IPS-15b (cell line): Measurements from ENCODE around the gene YWHAQ.
A peak's percentile ranks its signal among the peaks of the same experiment; 100 is the strongest.

Experiments used
- H3K27me3 ChIP-seq: one replicate; pipeline ENCODE4 v1.6.1; 2013; ENCODE audit warnings: low read length; ENCODE audit not compliant: control insufficient read depth, insufficient read depth
- H3K36me3 ChIP-seq: one replicate; pipeline ENCODE4 v1.6.1; 2013; ENCODE audit warnings: low read length; ENCODE audit not compliant: control insufficient read depth, insufficient read depth
- H3K4me1 ChIP-seq: one replicate; pipeline ENCODE4 v1.6.1; 2013; ENCODE audit warnings: mild to moderate bottlenecking, low read length; ENCODE audit not compliant: control insufficient read depth, insufficient read depth
- H3K4me3 ChIP-seq: one replicate; pipeline ENCODE4 v1.5.1; 2013; ENCODE audit warnings: low read depth, low read length
- H3K9ac ChIP-seq: one replicate; pipeline ENCODE4 v1.6.1; 2013; ENCODE audit warnings: low read depth, mild to moderate bottlenecking, low read length
- H3K9me3 ChIP-seq: one replicate; pipeline ENCODE4 v1.6.1; 2013; ENCODE audit warnings: mild to moderate bottlenecking, low read length; ENCODE audit not compliant: control insufficient read depth, insufficient read depth

The YWHAQ gene

GRCh38 chr2:9578467-9579235 is 52.1 kb downstream of the YWHAQ start:
- Histone ChIP-seq H3K27me3 (no peaks in the 10 kb centered on the region), H3K4me3 (no peak overlapping the region), H3K9me3 (no peaks in the 10 kb centered on the region), H3K36me3 (peaks cover 4% of the 10 kb centered on the region), H3K4me1 (no peaks in the 10 kb centered on the region), H3K9ac (no peak overlapping the region)

- Histone ChIP-seq H3K27me3 (no peaks in the 10 kb centered on the region), H3K36me3 (no peaks in the 10 kb centered on the region), H3K9ac (no peak overlapping the region), H3K4me3 (no peak overlapping the region), H3K9me3 (no peaks in the 10 kb centered on the region), H3K4me1 (no peaks in the 10 kb centered on the region)
Measured at GRCh38 chr2:9574331-9574730, 56.5 kb downstream of the YWHAQ start.

DNA sequence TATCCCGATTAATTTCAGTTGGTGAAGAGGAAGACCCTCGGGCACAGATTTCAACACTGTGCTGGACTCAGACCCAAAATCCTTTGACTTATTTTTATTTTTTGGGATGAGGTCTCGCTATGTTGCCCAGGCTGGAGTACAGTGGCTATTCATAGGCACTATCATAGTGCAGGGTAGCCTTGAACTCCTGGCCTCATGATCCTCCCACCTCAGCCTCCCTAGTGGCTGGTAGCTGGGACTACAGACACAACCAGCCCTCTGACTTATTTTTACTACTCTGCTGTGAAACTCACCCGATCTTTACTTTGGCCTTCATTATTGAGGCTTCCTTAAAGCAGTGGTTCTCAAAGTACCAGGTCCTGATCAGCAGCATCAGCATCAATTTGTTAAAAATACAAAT is 57.0 kb downstream of the YWHAQ start:
- no peaks in the 10 kb centered on the region for H3K27me3 ChIP-seq
- no peak overlapping the region for H3K4me3 ChIP-seq
- H3K9ac ChIP-seq, result no peak overlapping the region
- no peaks in the 10 kb centered on the region for H3K4me1 ChIP-seq
- H3K9me3 ChIP-seq, result no peaks in the 10 kb centered on the region
- no peaks in the 10 kb centered on the region for H3K36me3 ChIP-seq

DNA sequence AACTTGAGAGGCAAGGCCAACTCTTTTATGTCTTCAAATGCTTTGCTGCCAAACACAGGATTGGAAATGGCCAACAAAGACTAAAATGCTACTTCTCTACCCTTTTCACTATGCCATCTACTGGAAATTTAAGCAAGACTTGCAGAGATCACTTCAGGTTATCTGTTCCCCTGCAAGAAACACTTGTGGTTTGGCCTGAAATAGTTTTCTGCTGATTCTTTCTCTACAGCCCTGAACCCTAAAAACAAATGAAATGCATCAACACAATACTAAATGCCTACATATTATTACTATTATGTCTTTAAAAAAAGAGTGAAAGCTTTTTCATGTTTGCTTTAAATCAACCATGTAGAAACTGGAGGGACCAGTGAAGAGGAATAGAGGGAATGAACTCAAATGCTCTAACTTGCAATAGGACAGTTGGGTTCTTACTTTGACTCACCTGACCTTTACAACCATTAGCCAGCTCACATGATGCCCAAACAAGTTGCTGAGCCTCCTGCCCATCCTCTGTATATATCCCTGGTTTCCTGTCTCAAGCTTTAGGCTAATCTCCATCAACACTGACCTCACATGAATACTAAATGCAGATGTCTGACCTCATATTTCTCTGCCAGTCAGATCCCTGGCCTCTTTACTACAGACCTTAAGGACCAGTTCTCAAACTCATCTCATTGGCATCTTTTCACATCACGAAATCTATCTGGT is 57.6 kb downstream of the YWHAQ start:
- Histone ChIP-seq H3K4me3 (no peak overlapping the region), H3K4me1 (no peaks in the 10 kb centered on the region), H3K27me3 (no peaks in the 10 kb centered on the region), H3K36me3 (no peaks in the 10 kb centered on the region), H3K9me3 (no peaks in the 10 kb centered on the region), H3K9ac (no peak overlapping the region)

DNA sequence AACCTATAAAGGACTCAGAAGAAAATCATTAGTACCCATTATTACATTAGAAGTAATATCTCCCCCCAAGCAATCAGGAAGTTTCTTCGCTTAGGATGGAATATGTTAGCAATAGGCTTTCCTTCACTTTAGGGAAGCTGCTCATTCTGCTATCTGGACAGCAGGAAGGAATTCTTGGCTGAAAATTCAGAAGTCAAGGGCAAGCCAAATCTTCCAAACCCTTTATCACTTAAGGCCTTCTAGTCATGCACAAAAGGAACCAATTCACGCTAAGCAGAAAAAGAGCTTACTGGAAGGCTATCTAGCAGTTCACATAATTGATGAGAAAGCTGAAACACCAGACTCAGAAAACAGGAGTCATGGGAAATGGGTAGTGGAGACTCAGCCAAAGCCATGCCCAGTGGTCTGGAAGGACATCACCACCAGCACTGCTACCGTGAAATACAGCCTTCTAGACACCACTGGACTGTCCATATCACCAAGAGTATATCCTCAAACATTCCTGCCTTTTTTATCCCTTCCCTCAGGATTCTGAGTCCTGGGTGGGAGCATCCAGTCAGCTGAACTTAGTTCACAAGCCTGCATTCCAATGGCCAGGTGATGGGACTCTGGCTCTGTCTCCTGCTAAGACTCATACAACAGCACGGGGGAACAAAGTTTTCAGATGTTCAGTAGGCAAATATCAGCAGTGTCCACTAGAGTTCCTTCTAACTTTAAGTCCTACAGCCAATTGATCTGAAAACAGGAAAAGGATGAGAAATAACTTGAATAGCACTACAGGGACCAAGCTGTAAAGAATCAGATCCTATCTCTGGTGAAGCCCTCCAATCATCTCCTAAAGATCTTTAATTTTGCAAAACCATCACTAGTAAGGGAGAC is 60.4 kb downstream of the YWHAQ start:
- H3K27me3 ChIP-seq, result no peaks in the 10 kb centered on the region
- no peak overlapping the region for H3K4me3 ChIP-seq
- H3K36me3 ChIP-seq, result no peaks in the 10 kb centered on the region
- H3K9me3 ChIP-seq, result no peaks in the 10 kb centered on the region
- H3K9ac ChIP-seq, result no peak overlapping the region
- no peaks in the 10 kb centered on the region for H3K4me1 ChIP-seq

- H3K36me3 ChIP-seq, result no peaks in the 10 kb centered on the region
- H3K9ac ChIP-seq, result no peak overlapping the region
- no peak overlapping the region for H3K4me3 ChIP-seq
- no peaks in the 10 kb centered on the region for H3K27me3 ChIP-seq
- no peaks in the 10 kb centered on the region for H3K9me3 ChIP-seq
- no peaks in the 10 kb centered on the region for H3K4me1 ChIP-seq
Measured at GRCh38 chr2:9565436-9566153, 65.2 kb downstream of the YWHAQ start.

DNA sequence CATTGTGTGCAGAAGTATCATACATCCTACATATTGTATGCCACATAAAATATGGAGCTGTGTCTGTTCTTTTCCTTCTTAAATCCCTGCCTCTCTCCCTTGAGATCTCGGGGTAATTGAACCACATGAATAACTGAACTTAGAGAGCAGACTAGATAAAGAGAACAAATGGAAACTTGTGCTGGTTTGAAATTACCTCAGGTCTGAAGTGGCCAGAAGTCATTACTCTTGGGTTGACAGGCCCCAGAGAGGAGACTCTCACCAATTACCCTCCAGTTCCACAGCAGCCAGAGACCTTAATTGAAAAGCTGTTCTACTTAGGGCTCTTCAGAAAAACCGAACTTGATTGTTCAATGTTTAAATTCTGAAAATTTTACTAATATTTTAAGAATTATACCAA is 70.2 kb downstream of the YWHAQ start:
- no peak overlapping the region for H3K4me3 ChIP-seq
- H3K9ac ChIP-seq, result no peak overlapping the region
- H3K4me1 ChIP-seq, result peaks cover 3% of the 10 kb centered on the region
- H3K27me3 ChIP-seq, result no peaks in the 10 kb centered on the region
- H3K36me3 ChIP-seq, result no peaks in the 10 kb centered on the region
- H3K9me3 ChIP-seq, result no peaks in the 10 kb centered on the region

GRCh38 chr2:9558948-9559381 is 71.8 kb downstream of the YWHAQ start:
- H3K9me3 ChIP-seq, result no peaks in the 10 kb centered on the region
- no peaks in the 10 kb centered on the region for H3K36me3 ChIP-seq
- H3K9ac ChIP-seq, result no peak overlapping the region
- peaks cover 3% of the 10 kb centered on the region for H3K4me1 ChIP-seq
- H3K27me3 ChIP-seq, result no peaks in the 10 kb centered on the region
- H3K4me3 ChIP-seq, result no peak overlapping the region

DNA sequence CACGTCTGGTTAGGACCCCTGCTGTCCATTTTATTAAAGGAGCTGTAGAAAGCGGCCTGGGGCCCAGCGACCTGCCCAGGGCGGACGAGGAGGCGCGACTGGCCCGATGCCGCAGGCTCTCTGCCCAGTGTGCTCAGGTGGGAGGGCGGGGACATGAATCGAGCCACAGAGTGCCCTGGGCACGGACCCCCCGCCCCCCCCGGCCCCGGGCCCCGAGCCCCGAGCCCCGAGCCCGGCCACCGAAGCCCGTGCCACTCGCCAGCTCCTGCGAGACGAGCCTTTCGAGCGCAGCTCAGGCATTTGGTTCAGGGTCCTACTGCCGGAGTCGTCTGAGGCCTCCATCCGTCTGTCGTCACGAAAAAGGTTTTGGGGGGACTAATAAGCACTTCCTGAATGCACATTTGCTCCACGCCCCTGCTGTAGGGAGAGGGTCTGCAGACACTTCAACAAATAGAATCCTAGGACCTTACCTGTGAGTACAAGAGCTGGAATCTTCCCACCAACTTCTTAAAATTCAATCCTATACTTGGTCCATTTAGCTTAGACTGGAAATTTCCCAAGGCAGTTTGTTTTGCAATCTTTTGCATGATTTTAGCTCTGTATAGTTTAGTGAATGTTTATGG is 74.6 kb downstream of the YWHAQ start:
- Histone ChIP-seq H3K27me3 (no peaks in the 10 kb centered on the region), H3K4me1 (peaks cover 7% of the 10 kb centered on the region), H3K9me3 (no peaks in the 10 kb centered on the region), H3K36me3 (no peaks in the 10 kb centered on the region), H3K4me3 (peak overlapping the region; percentile 68), H3K9ac (peak overlapping the region; percentile 95)

- H3K4me1 ChIP-seq, result peaks cover 7% of the 10 kb centered on the region
- H3K9me3 ChIP-seq, result no peaks in the 10 kb centered on the region
- peak within 1 kb of the TSS; percentile 89 for H3K4me3 ChIP-seq
- no peaks in the 10 kb centered on the region for H3K27me3 ChIP-seq
- H3K9ac ChIP-seq, result peak within 1 kb of the TSS; percentile 95
- no peaks in the 10 kb centered on the region for H3K36me3 ChIP-seq
Measured at GRCh38 chr2:9555297-9556120, 75.3 kb downstream of the YWHAQ start, which contains the start of gene ADAM17. TSS of gene ADAM17 (minus strand) at chr2:9555830. CDS start at chr2:9555605, 225 bp downstream.
